ENCODE results near the gene DDX10. TPM values are rescaled to one million over a fixed set of nuclear protein-coding genes. Genes with fewer than 3 reads are reported as not detected.
"Not testable (repeated sequence)": the region's sequence is repeated elsewhere in the genome, so short reads cannot be mapped to it uniquely, and the experiment has no call there.

The DDX10 gene
- total RNA-seq, 1 donor: 20.3 TPM

GRCh38 chr11:108648528-108648885, 16.4 kb upstream of the DDX10 start:
- no peak for DNase-seq (ENCODE audit: low read depth)
- no peak overlapping the region for H3K4me3 ChIP-seq (ENCODE audit: low read depth, low read length)
- TF ChIP-seq CTCF (IDR thresholded peaks at IDR 0.05; ENCODE audit: insufficient read depth, low read depth, low read length): no peak

- DNase-seq (ENCODE audit: low read depth); H3K4me3 ChIP-seq (ENCODE audit: low read depth, low read length): not testable (repeated sequence)
Measured at GRCh38 chr11:108654100-108654499, 10.8 kb upstream of the DDX10 start.

- peak; percentile 72 for TF ChIP-seq CTCF (IDR thresholded peaks at IDR 0.05; ENCODE audit: insufficient read depth, low read depth, low read length)
- no peak overlapping the region for H3K4me3 ChIP-seq (ENCODE audit: low read depth, low read length)
Measured at GRCh38 chr11:108654994-108655631, 9.8 kb upstream of the DDX10 start.

GRCh38 chr11:108662700-108663099, 2.2 kb upstream of the DDX10 start:
- H3K4me3 ChIP-seq (ENCODE audit: low read depth, low read length): no peak overlapping the region
- TF ChIP-seq CTCF (IDR thresholded peaks at IDR 0.05; ENCODE audit: insufficient read depth, low read depth, low read length): no peak
- no peak for DNase-seq (ENCODE audit: low read depth)

More at GRCh38 chr11:108654994-108655631, 9.8 kb upstream of the DDX10 start:
- peak; percentile 61 for DNase-seq (ENCODE audit: low read depth)

GRCh38 chr11:108663154-108663877, 1.6 kb upstream of the DDX10 start:
- H3K4me3 ChIP-seq (ENCODE audit: low read depth, low read length): no peak overlapping the region
- no peak for DNase-seq (ENCODE audit: low read depth)
- no peak for TF ChIP-seq CTCF (IDR thresholded peaks at IDR 0.05; ENCODE audit: insufficient read depth, low read depth, low read length)

GRCh38 chr11:108666373-108666772, 1.5 kb downstream of the DDX10 start:
- H3K4me3 ChIP-seq (ENCODE audit: low read depth, low read length): no peak overlapping the region
- peak; percentile 2 for TF ChIP-seq CTCF (IDR thresholded peaks at IDR 0.05; ENCODE audit: insufficient read depth, low read depth, low read length)
- no peak for DNase-seq (ENCODE audit: low read depth)

- TF ChIP-seq CTCF (IDR thresholded peaks at IDR 0.05; ENCODE audit: insufficient read depth, low read depth, low read length): no peak
- H3K4me3 ChIP-seq (ENCODE audit: low read depth, low read length): no peak overlapping the region
- no peak for DNase-seq (ENCODE audit: low read depth)
Measured at GRCh38 chr11:108669286-108669685, 4.4 kb downstream of the DDX10 start.
